GM13977 (cell line): ENCODE data around the gene EIF5B.

Source experiments
- DNase-seq: peaks from one replicate; pipeline ENCODE4 v3.0.0; 2012; ENCODE audit warnings: low spot score
- in situ Hi-C: fragments of 300-500 bp; cut with MboI; formaldehyde crosslinking; loops from one replicate; pipeline ENCODE4 v1.12.0; 2022; ENCODE audit warnings: low sequenced_read_pairs, low pct_unique_long_range_greater_than_20kb, mixed read lengths, inconsistent platforms; ENCODE audit not compliant: unreplicated experiment
- TF ChIP-seq, protein P1 (sequence below): IDR thresholded peaks from 2 replicates; pipeline ENCODE4 v1.5.1; 2012; ENCODE audit warnings: mild to moderate bottlenecking, control low read depth; ENCODE audit not compliant: insufficient read depth; ENCODE audit errors: extremely low read depth, missing control alignments

EIF5B gene

GRCh38 chr2:99386011-99386410 lies 48.8 kb downstream of the EIF5B start:
- DNase-seq = no peak
- in situ Hi-C loops = no loop called here
- TF ChIP-seq, protein P1, sequence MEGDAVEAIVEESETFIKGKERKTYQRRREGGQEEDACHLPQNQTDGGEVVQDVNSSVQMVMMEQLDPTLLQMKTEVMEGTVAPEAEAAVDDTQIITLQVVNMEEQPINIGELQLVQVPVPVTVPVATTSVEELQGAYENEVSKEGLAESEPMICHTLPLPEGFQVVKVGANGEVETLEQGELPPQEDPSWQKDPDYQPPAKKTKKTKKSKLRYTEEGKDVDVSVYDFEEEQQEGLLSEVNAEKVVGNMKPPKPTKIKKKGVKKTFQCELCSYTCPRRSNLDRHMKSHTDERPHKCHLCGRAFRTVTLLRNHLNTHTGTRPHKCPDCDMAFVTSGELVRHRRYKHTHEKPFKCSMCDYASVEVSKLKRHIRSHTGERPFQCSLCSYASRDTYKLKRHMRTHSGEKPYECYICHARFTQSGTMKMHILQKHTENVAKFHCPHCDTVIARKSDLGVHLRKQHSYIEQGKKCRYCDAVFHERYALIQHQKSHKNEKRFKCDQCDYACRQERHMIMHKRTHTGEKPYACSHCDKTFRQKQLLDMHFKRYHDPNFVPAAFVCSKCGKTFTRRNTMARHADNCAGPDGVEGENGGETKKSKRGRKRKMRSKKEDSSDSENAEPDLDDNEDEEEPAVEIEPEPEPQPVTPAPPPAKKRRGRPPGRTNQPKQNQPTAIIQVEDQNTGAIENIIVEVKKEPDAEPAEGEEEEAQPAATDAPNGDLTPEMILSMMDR = no peak

DNA sequence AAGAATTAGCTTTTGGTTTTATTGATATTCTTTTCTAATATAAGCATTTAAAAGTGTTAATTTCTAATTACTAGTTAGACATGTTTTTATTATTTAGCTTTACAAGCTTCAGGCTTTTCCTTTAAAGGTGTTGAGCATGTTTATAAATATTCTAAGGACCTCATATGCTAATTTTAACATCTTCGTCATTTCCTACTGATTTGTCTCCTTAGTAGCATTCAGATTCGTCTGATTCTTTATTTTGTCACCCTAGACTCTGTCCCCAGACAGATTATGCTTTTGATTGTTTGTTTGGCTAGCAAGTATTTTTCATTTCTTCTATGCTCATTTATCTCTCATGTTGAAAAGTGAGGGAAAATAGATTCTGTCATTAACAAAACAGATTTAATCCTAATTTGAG lies 51.7 kb downstream of the EIF5B start:
- TF ChIP-seq, protein P1 = no peak
- in situ Hi-C loops = no loop called here
- DNase-seq = no peak

GRCh38 chr2:99389371-99389770 lies 52.2 kb downstream of the EIF5B start:
- TF ChIP-seq, protein P1 = no peak
- no peak for DNase-seq
- in situ Hi-C loops = no loop called here

DNA sequence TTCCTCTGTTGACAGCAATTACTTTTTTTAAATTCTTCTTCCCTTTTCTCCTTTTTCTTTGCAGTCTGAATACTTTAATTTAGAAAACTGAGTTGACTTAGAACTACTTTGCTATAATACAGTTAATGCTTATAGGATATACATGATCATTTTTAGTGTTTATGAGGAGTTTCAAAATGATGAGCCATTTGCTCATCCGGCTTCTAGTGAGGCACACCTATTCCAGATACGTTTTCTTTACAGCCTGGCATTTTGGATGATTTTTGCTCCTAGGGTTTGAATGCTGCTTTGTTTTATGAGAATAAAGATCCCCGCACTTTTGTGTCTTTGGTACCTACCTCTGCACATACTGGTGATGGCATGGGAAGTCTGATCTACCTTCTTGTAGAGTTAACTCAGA lies 52.8 kb downstream of the EIF5B start:
- in situ Hi-C loops = no loop called here
- TF ChIP-seq, protein P1 = no peak
- DNase-seq = no peak

- TF ChIP-seq, protein P1 = no peak
- in situ Hi-C loops = no loop called here
- no peak for DNase-seq
These were observed 58.5 kb downstream of the EIF5B start for GRCh38 chr2:99395589-99396130.

GRCh38 chr2:99397266-99397920 lies 60.2 kb downstream of the EIF5B start:
- DNase-seq = no peak
- TF ChIP-seq, protein P1 = no peak
- in situ Hi-C loops = no loop called here

GRCh38 chr2:99398303-99398702 lies 61.1 kb downstream of the EIF5B start:
- TF ChIP-seq, protein P1 = no peak
- in situ Hi-C loops = no loop called here
- DNase-seq = no peak
